HG03457 (cell line): Measurements from ENCODE around the gene LRRC4C.

Experiments used
- ATAC-seq: cut with Tn5 transposase; IDR thresholded peaks from one replicate; pipeline ENCODE4 v1.9.1; 2021; ENCODE audit warnings: moderate number of reproducible peaks; ENCODE audit not compliant: unreplicated experiment

Gene LRRC4C

GRCh38 chr11:41145420-41145819 is 314.0 kb downstream of the LRRC4C start:
- ATAC-seq, result no peak

GRCh38 chr11:41134971-41135370 is 324.5 kb downstream of the LRRC4C start:
- no peak for ATAC-seq

- ATAC-seq, result no peak
Observed at GRCh38 chr11:41133023-41133422, 326.4 kb downstream of the LRRC4C start.

- ATAC-seq, result no peak
Observed at GRCh38 chr11:41121600-41121999, 337.9 kb downstream of the LRRC4C start.

- no peak for ATAC-seq
Observed at GRCh38 chr11:41119484-41119883, 340.0 kb downstream of the LRRC4C start.

- ATAC-seq, result no peak
Observed at GRCh38 chr11:41118521-41118920, 340.9 kb downstream of the LRRC4C start.

GRCh38 chr11:41116970-41117369 is 342.5 kb downstream of the LRRC4C start:
- ATAC-seq, result no peak

GRCh38 chr11:41115066-41115465 is 344.4 kb downstream of the LRRC4C start:
- no peak for ATAC-seq

GRCh38 chr11:41113160-41113559 is 346.3 kb downstream of the LRRC4C start:
- no peak for ATAC-seq

GRCh38 chr11:41110527-41110926 is 348.9 kb downstream of the LRRC4C start:
- no peak for ATAC-seq

GRCh38 chr11:41102471-41102870 is 357.0 kb downstream of the LRRC4C start:
- no peak for ATAC-seq

- no peak for ATAC-seq
Observed at GRCh38 chr11:41099654-41100053, 359.8 kb downstream of the LRRC4C start.

GRCh38 chr11:41085123-41085522 is 374.3 kb downstream of the LRRC4C start:
- no peak for ATAC-seq

GRCh38 chr11:41081756-41082285 is 377.6 kb downstream of the LRRC4C start:
- no peak for ATAC-seq

- no peak for ATAC-seq
Observed at GRCh38 chr11:41074318-41074717, 385.1 kb downstream of the LRRC4C start.

- no peak for ATAC-seq
Observed at GRCh38 chr11:41065432-41065831, 394.0 kb downstream of the LRRC4C start.

- no peak for ATAC-seq
Observed at GRCh38 chr11:41058138-41058537, 401.3 kb downstream of the LRRC4C start.

- ATAC-seq, result no peak
Observed at GRCh38 chr11:41056892-41057569, 402.4 kb downstream of the LRRC4C start.

- no peak for ATAC-seq
Observed at GRCh38 chr11:41053894-41054293, 405.6 kb downstream of the LRRC4C start.

GRCh38 chr11:41051919-41052635 is 407.4 kb downstream of the LRRC4C start:
- ATAC-seq, result no peak

GRCh38 chr11:41050791-41051190 is 408.7 kb downstream of the LRRC4C start:
- no peak for ATAC-seq

GRCh38 chr11:41047229-41047628 is 412.2 kb downstream of the LRRC4C start:
- no peak for ATAC-seq
